ENCODE data around the gene SESTD1.

The SESTD1 gene

GRCh38 chr2:179234658-179235240 is 29.9 kb downstream of the SESTD1 start:
- no peak overlapping the region for H3K4me3 ChIP-seq (replicated peaks; ENCODE audit: low read depth, low read length)

GRCh38 chr2:179233626-179234430 is 30.8 kb downstream of the SESTD1 start:
- H3K36me3 ChIP-seq (ENCODE audit: control insufficient read depth, insufficient read depth, low read length) = no peaks in the 10 kb centered on the region
- no peak overlapping the region for H3K4me3 ChIP-seq (replicated peaks; ENCODE audit: low read depth, low read length)
- no peak for DNase-seq (ENCODE audit: extremely low read depth, insufficient read length)
- TF ChIP-seq CTCF (IDR thresholded peaks at IDR 0.05; ENCODE audit: insufficient read depth, low read length, poor library complexity, severe bottlenecking) = no peak
- H3K27me3 ChIP-seq (replicated peaks; ENCODE audit: control insufficient read depth, insufficient read depth, low read length) = no peaks in the 10 kb centered on the region

More at GRCh38 chr2:179234658-179235240, 29.9 kb downstream of the SESTD1 start:
- no peak for DNase-seq (ENCODE audit: extremely low read depth, insufficient read length)
- H3K27me3 ChIP-seq (replicated peaks; ENCODE audit: control insufficient read depth, insufficient read depth, low read length) = no peaks in the 10 kb centered on the region
- TF ChIP-seq CTCF (IDR thresholded peaks at IDR 0.05; ENCODE audit: insufficient read depth, low read length, poor library complexity, severe bottlenecking) = no peak
- H3K36me3 ChIP-seq (ENCODE audit: control insufficient read depth, insufficient read depth, low read length) = no peaks in the 10 kb centered on the region

DNA sequence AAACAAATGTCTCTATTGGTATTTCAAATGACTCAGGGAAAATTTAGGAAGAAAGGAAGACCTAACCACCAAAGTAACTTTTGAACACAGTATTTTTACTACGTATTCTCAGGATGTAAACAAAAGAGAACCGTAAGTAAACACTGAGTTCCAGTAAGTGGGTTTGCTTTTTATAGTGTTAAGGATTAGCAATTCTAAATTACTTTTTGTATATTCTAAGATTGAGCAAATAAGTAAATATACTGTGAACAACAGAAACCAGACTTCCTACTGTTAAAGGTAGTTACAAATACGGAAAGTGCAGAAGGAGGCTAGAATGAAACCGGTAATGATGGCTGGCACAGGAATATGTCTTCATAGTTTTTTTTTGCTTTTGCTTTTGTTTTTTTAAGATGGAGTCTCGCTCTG is 31.5 kb downstream of the SESTD1 start:
- TF ChIP-seq CTCF (IDR thresholded peaks at IDR 0.05; ENCODE audit: insufficient read depth, low read length, poor library complexity, severe bottlenecking) = no peak
- Histone ChIP-seq H3K36me3 (ENCODE audit: control insufficient read depth, insufficient read depth, low read length) (no peaks in the 10 kb centered on the region), H3K27me3 (replicated peaks; ENCODE audit: control insufficient read depth, insufficient read depth, low read length) (no peaks in the 10 kb centered on the region), H3K4me3 (replicated peaks; ENCODE audit: low read depth, low read length) (no peak overlapping the region)
- no peak for DNase-seq (ENCODE audit: extremely low read depth, insufficient read length)

GRCh38 chr2:179226961-179227259 is 37.7 kb downstream of the SESTD1 start:
- TF ChIP-seq CTCF (IDR thresholded peaks at IDR 0.05; ENCODE audit: insufficient read depth, low read length, poor library complexity, severe bottlenecking) = no peak
- no peak overlapping the region for H3K4me3 ChIP-seq (replicated peaks; ENCODE audit: low read depth, low read length)
- no peak for DNase-seq (ENCODE audit: extremely low read depth, insufficient read length)

DNA sequence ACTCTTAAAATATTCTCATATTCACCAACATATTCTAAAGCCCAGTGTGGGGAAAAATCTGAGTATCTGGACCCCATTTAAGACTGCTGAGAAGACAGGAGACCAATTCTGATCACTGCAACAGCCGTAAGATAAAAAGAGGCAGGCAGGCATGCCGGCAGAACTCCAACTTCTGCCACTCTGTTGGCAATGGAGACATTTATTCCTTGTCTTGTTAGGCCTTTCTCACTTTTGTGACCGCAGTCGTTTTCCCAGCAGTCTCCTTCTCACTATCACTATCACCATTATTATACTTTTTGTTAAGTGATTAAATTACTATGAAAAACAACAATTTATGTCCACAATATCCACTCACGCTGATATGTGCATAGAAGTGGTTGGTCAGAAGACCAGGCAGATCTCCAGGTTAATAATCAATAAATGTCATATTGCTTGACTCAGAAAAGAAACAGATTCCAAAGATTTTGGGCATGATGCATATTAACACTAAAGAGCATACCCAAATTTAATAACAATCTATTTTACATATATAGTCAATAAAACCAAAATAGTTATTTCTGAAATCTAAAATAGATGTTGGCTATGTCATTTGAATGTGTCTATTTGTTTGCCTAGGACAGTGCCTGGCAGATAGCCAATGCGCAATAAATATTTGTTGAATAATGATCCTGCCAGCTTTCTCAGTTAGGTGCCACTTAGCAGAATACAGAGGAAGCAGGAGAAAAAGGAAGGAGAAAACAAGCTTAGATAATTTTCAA is 38.2 kb downstream of the SESTD1 start:
- Histone ChIP-seq H3K27me3 (replicated peaks; ENCODE audit: control insufficient read depth, insufficient read depth, low read length) (no peaks in the 10 kb centered on the region), H3K4me3 (replicated peaks; ENCODE audit: low read depth, low read length) (no peak overlapping the region), H3K36me3 (ENCODE audit: control insufficient read depth, insufficient read depth, low read length) (no peaks in the 10 kb centered on the region)
- no peak for DNase-seq (ENCODE audit: extremely low read depth, insufficient read length)
- TF ChIP-seq CTCF (IDR thresholded peaks at IDR 0.05; ENCODE audit: insufficient read depth, low read length, poor library complexity, severe bottlenecking) = no peak

More at GRCh38 chr2:179226961-179227259, 37.7 kb downstream of the SESTD1 start:
- Histone ChIP-seq H3K36me3 (ENCODE audit: control insufficient read depth, insufficient read depth, low read length) (no peaks in the 10 kb centered on the region), H3K27me3 (replicated peaks; ENCODE audit: control insufficient read depth, insufficient read depth, low read length) (no peaks in the 10 kb centered on the region)
